H1 (cell line): ENCODE data around the gene FGR. TPM values are rescaled to one million over a fixed set of nuclear protein-coding genes. Genes with fewer than 3 reads are reported as not detected.

Source experiments
- CTCF ChIA-PET: fragments of 300-600 bp; sonication (Branson Sonifier 250); formaldehyde crosslinking; loops from one replicate; lab custom pipeline; 2021; ENCODE audit not compliant: partially characterized antibody; lab: Charles Lee
- POLR2A ChIA-PET: fragments of 300-600 bp; sonication (Branson Sonifier 250); formaldehyde crosslinking; loops from one replicate; lab custom pipeline; 2021; ENCODE audit warnings: inconsistent platforms; ENCODE audit not compliant: partially characterized antibody; lab: Charles Lee
- DNase-seq, 2 experiments: peaks; one replicate each; pipeline versions ENCODE4 v3.0.0 to v3.0.0-alpha.2; 2010 to 2022; ENCODE audit warnings: low spot score in 2 of 2, low read depth in 1 of 2, mixed read lengths in 1 of 2
- FAIRE-seq: peaks from 2 replicates; lab custom pipeline; 2011; peaks lifted over from hg19 to GRCh38; lab: Jason Lieb, UNC
- H2AFZ ChIP-seq: 2 replicates; pipeline ENCODE4 v1.8.1; 2012; ENCODE audit warnings: low read length, inconsistent platforms
- H2AK5ac ChIP-seq: 2 replicates; pipeline ENCODE4 v1.6.1; 2013; ENCODE audit warnings: low read depth, low read length
- H2BK120ac ChIP-seq: replicated peaks from 2 replicates; pipeline ENCODE3; 2013; ENCODE audit warnings: low read depth, low read length, inconsistent platforms
- H2BK12ac ChIP-seq: 2 replicates; pipeline ENCODE4 v1.6.1; 2013; ENCODE audit warnings: low read depth, low read length
- H2BK15ac ChIP-seq: 2 replicates; pipeline ENCODE4 v1.6.1; 2013; ENCODE audit warnings: low read length
- H2BK20ac ChIP-seq: 2 replicates; pipeline ENCODE4 v1.6.1; 2013; ENCODE audit warnings: low read length
- H2BK5ac ChIP-seq: 2 replicates; pipeline ENCODE4 v1.6.1; 2013; ENCODE audit warnings: low read depth, low read length
- H3K14ac ChIP-seq: 2 replicates; pipeline ENCODE4 v1.6.1; 2013; ENCODE audit warnings: inconsistent platforms; ENCODE audit not compliant: insufficient read length
- H3K18ac ChIP-seq: 2 replicates; pipeline ENCODE4 v1.6.1; 2013; ENCODE audit warnings: low read length; ENCODE audit errors: extremely low read depth
- H3K23ac ChIP-seq: 2 replicates; pipeline ENCODE4 v1.6.1; 2013; ENCODE audit warnings: inconsistent platforms; ENCODE audit not compliant: insufficient read length
- H3K23me2 ChIP-seq: 2 replicates; pipeline ENCODE4 v1.6.1; 2013; ENCODE audit warnings: low read depth, low read length
- H3K27ac ChIP-seq: 2 replicates; pipeline ENCODE4 v1.6.1; 2011; ENCODE audit warnings: low read depth, low read length, inconsistent platforms
- H3K27me3 ChIP-seq, 4 experiments: replicated peaks in 1 of 4; 1 replicate in 1 of 4; 2 replicates in 3 of 4; pipeline versions ENCODE4 v1.6.1 to v1.8.1; 2011 to 2013; ENCODE audit warnings: low read length in 3 of 4, mild to moderate bottlenecking in 3 of 4, inconsistent platforms in 2 of 4, mixed read lengths in 2 of 4, moderate library complexity in 1 of 4; ENCODE audit not compliant: control insufficient read depth in 3 of 4, insufficient read depth in 3 of 4; ENCODE audit errors: extremely low read depth in 1 of 4
- H3K36me3 ChIP-seq, 4 experiments: 2 replicates each; pipeline versions ENCODE4 v1.6.1 to v1.8.1; 2011 to 2013; ENCODE audit warnings: mild to moderate bottlenecking in 4 of 4, low read length in 3 of 4, moderate library complexity in 2 of 4, control low read depth in 1 of 4, inconsistent platforms in 1 of 4; ENCODE audit not compliant: insufficient read depth in 4 of 4, control insufficient read depth in 2 of 4
- H3K4ac ChIP-seq: replicated peaks from 2 replicates; pipeline ENCODE3; 2013; ENCODE audit warnings: low read length, low read depth, mixed read lengths, inconsistent platforms; ENCODE audit not compliant: insufficient read length
- H3K4me1 ChIP-seq, 4 experiments: replicated peaks in 1 of 4; 1 replicate in 1 of 4; 2 replicates in 3 of 4; pipeline versions ENCODE4 v1.6.1 to v1.8.1; 2011 to 2013; ENCODE audit warnings: low read length in 3 of 4, inconsistent platforms in 2 of 4, mixed read lengths in 1 of 4; ENCODE audit not compliant: insufficient read depth in 4 of 4, control insufficient read depth in 3 of 4
- H3K4me2 ChIP-seq, 2 experiments: 2 replicates each; pipeline versions ENCODE4 v1.6.1 to v1.8.1; 2011 to 2013; ENCODE audit warnings: low read depth in 2 of 2, low read length in 2 of 2, control low read depth in 1 of 2, inconsistent platforms in 1 of 2, mild to moderate bottlenecking in 1 of 2; ENCODE audit not compliant: insufficient read depth in 1 of 2
- H3K4me3 ChIP-seq, 4 experiments: fragments of 200-600, 300-600 bp in 1 of 4; sonication (generic), shearing (Covaris generic), sonication (Bioruptor Twin) in 1 of 4; 2 replicates each; pipeline versions ENCODE4 v1.5.1 to v1.8.1; 2011 to 2016; ENCODE audit warnings: low read length in 4 of 4, low read depth in 3 of 4, control low read depth in 2 of 4, inconsistent platforms in 2 of 4, mild to moderate bottlenecking in 2 of 4, mixed read lengths in 1 of 4, moderate library complexity in 1 of 4; ENCODE audit not compliant: insufficient read depth in 2 of 4; ENCODE audit errors: extremely low read depth in 1 of 4
- H3K56ac ChIP-seq: replicated peaks from 2 replicates; pipeline ENCODE3; 2013; ENCODE audit warnings: low read depth, mild to moderate bottlenecking, mixed read lengths, low read length, inconsistent platforms; ENCODE audit not compliant: insufficient read length
- H3K79me1 ChIP-seq: 2 replicates; pipeline ENCODE4 v1.6.1; 2013; ENCODE audit warnings: low read depth, low read length, control low read depth
- H3K79me2 ChIP-seq, 2 experiments: 2 replicates each; pipeline versions ENCODE4 v1.6.1 to v1.8.1; 2012 to 2013; ENCODE audit warnings: low read length in 2 of 2, mild to moderate bottlenecking in 2 of 2, inconsistent platforms in 1 of 2; ENCODE audit not compliant: insufficient read depth in 2 of 2, control insufficient read depth in 1 of 2
- H3K9ac ChIP-seq, 4 experiments: replicated peaks in 1 of 4; 1 replicate in 1 of 4; 2 replicates in 3 of 4; pipeline versions ENCODE4 v1.6.1 to v1.8.1; 2011 to 2013; ENCODE audit warnings: low read depth in 3 of 4, low read length in 3 of 4, control low read depth in 2 of 4, mild to moderate bottlenecking in 2 of 4, moderate library complexity in 2 of 4, inconsistent platforms in 1 of 4; ENCODE audit errors: extremely low read depth in 1 of 4
- H3K9me3 ChIP-seq, 2 experiments: 2 replicates each; pipeline versions ENCODE4 v1.6.1 to v1.8.1; 2012 to 2013; ENCODE audit warnings: mild to moderate bottlenecking in 2 of 2, moderate library complexity in 2 of 2, control low read depth in 1 of 2, inconsistent platforms in 1 of 2, low read depth in 1 of 2, low read length in 1 of 2, mixed read lengths in 1 of 2; ENCODE audit not compliant: insufficient read depth in 2 of 2
- H4K20me1 ChIP-seq, 2 experiments: replicated peaks in 1 of 2; 2 replicates each; pipeline versions ENCODE3 to v1.8.1; 2011 to 2013; ENCODE audit warnings: inconsistent platforms in 2 of 2, low read length in 2 of 2, mild to moderate bottlenecking in 1 of 2; ENCODE audit not compliant: insufficient read depth in 2 of 2, control insufficient read depth in 1 of 2
- H4K5ac ChIP-seq: 2 replicates; pipeline ENCODE4 v1.6.1; 2013; ENCODE audit warnings: low read length, low read depth, mixed read lengths, inconsistent platforms; ENCODE audit not compliant: insufficient read length
- H4K8ac ChIP-seq: 2 replicates; pipeline ENCODE4 v1.8.0; 2013; ENCODE audit warnings: mild to moderate bottlenecking, moderate library complexity, low read length, inconsistent platforms; ENCODE audit not compliant: insufficient read depth; ENCODE audit errors: extremely low read depth
- H4K91ac ChIP-seq: replicated peaks from 2 replicates; pipeline ENCODE3; 2013; ENCODE audit warnings: low read length, mixed read lengths, inconsistent platforms; ENCODE audit not compliant: insufficient read length
- BCL11A ChIP-seq, 2 experiments: IDR thresholded peaks; one replicate each; pipeline ENCODE4 v1.6.1; 2011; ENCODE audit warnings: low read depth in 2 of 2, low read length in 2 of 2, mild to moderate bottlenecking in 2 of 2
- CHD2 ChIP-seq: IDR thresholded peaks from 2 replicates; pipeline ENCODE4 v1.6.1; 2012; ENCODE audit warnings: low read length, improper control_type of control experiment
- HDAC2 ChIP-seq, 2 experiments: fragments of 300-600 bp in 1 of 2; sonication (generic) in 1 of 2; IDR thresholded peaks; 2 replicates each; pipeline ENCODE4 v1.6.1; 2011 to 2012; ENCODE audit warnings: low read depth in 2 of 2, low read length in 2 of 2, mild to moderate bottlenecking in 2 of 2, moderate library complexity in 2 of 2, borderline replicate concordance in 1 of 2, inconsistent platforms in 1 of 2
- KDM5A ChIP-seq: fragments of 200-600 bp; IDR thresholded peaks from 2 replicates; pipeline ENCODE4 v1.7.1; 2012; ENCODE audit warnings: mild to moderate bottlenecking, low read length, inconsistent platforms, mixed read lengths
- MAX ChIP-seq: IDR thresholded peaks from 2 replicates; pipeline ENCODE4 v1.6.1; 2012; ENCODE audit warnings: inconsistent platforms
- RFX5 ChIP-seq: IDR thresholded peaks from 2 replicates; pipeline ENCODE4 v1.6.1; 2011; ENCODE audit warnings: low read depth, low read length, improper control_type of control experiment, borderline replicate concordance
- SP1 ChIP-seq: IDR thresholded peaks from 2 replicates; pipeline ENCODE4 v1.6.1; 2011; ENCODE audit warnings: low read depth, low read length
- SP2 ChIP-seq: IDR thresholded peaks from 2 replicates; pipeline ENCODE4 v1.6.1; 2012; ENCODE audit warnings: mild to moderate bottlenecking, low read length, inconsistent platforms
- TBP ChIP-seq: IDR thresholded peaks from 2 replicates; pipeline ENCODE4 v1.6.1; 2011; ENCODE audit warnings: low read depth, low read length, improper control_type of control experiment
- WGBS, 2 experiments: shearing (Covaris generic) in 1 of 2; methylation state at CpG; one replicate each; pipeline versions ENCODE4 v1.1.6 to v1.1.7; 2013 to 2015; ENCODE audit warnings: low lambda C conversion rate in 2 of 2, mixed read lengths in 2 of 2, inconsistent platforms in 1 of 2, low coverage in 1 of 2, missing lambda C conversion rate in 1 of 2; ENCODE audit not compliant: insufficient replicate concordance in 2 of 2, insufficient coverage in 1 of 2, insufficient read length in 1 of 2; ENCODE audit errors: extremely low coverage in 1 of 2, missing lambda C conversion rate in 1 of 2; 5-methylcytosine and 5-hydroxymethylcytosine counted together
- polyA plus RNA-seq, 7 experiments: library from polyadenylated mRNA; depleted of rRNA in 3 of 7; stranded (reverse) in 5 of 7; unstranded in 2 of 7; fragments of >200 nt in 5 of 7; fragments of 200-250 nt in 2 of 7; gene quantifications; 1 replicate in 5 of 7; 2 replicates in 1 of 7; 4 replicates in 1 of 7; pipeline versions ENCODE4 v1.2.1 to v1.2.3, GENCODE V29; 2011 to 2013; ENCODE audit warnings: missing spikeins in 2 of 7, mixed read lengths in 2 of 7
- total RNA-seq: library from RNA; stranded (reverse); fragmentation: NEBNext Ultra II Directional; extraction: Animal tissue kit (Norgen Biotek cat#: 25700); gene quantifications from 2 replicates; pipeline ENCODE4 v1.2.1, GENCODE V29; 2021

The FGR gene
- total and polyA plus RNA-seq, 2 of the 8 experiments (the other 6 are each of a cell fraction or from before 2014, with no cell fraction given): 0.22 to 0.95 TPM

- peak overlapping the region; percentile 83 for H4K91ac ChIP-seq
- peak in 1 of 2 experiments; percentile 85 for DNase-seq
- H3K9ac ChIP-seq: no peak overlapping the region
- H3K9me3 ChIP-seq: no peaks in the 10 kb centered on the region
- H3K4me1 ChIP-seq: peaks cover 14 to 55% (median 38%) of the 10 kb centered on the region in 4 experiments
- H2BK12ac ChIP-seq: no peak overlapping the region
- H3K27me3 ChIP-seq: peaks cover 0 to 2% (median 0%) of the 10 kb centered on the region in 4 experiments; a peak in 1 of 7 replicates
- no peak overlapping the region for H2BK120ac ChIP-seq
- no peak overlapping the region for H2BK15ac ChIP-seq
- FAIRE-seq: no peak
- H2AFZ ChIP-seq: no peak overlapping the region
- ChIA-PET POLR2A (interaction anchor here (1.4 to 13.5 kb wide), 6 partner anchors 8 to 96 kb away, joined by 4 to 355 read pairs (median 10); partner anchors contain the start of gene AHDC1), CTCF (interaction anchor here (0.6 to 37.8 kb wide), 8 partner anchors 9 to 286 kb away, joined by 3 to 1807 read pairs (median 4); no protein-coding TSS in a partner anchor)
- no peak overlapping the region for H3K23ac ChIP-seq
- no peak overlapping the region; the same call in 1 of the 2 replicates for H2BK20ac ChIP-seq
- H3K56ac ChIP-seq: peak overlapping the region; percentile 79
- peak overlapping the region; percentile 89 for H2BK5ac ChIP-seq
- peaks cover 11 to 49% of the 10 kb centered on the region in 2 experiments for H4K20me1 ChIP-seq
- H3K36me3 ChIP-seq: peaks cover 0 to 7% (median 0%) of the 10 kb centered on the region in 4 experiments; a peak in 1 of 8 replicates
- peak overlapping the region; percentile 61 for H3K4ac ChIP-seq
- H3K4me3 ChIP-seq: peak overlapping the region in 1 of 4 experiments; percentile 49; a peak in 3 of 8 replicates
- peak overlapping the region; percentile 83 for H4K8ac ChIP-seq
- no peak overlapping the region for H3K14ac ChIP-seq
- H3K18ac ChIP-seq: peak overlapping the region; percentile 89
- peak overlapping the region; percentile 6; the same call in 1 of the 2 replicates for H3K27ac ChIP-seq
- peaks cover 14% of the 10 kb centered on the region; the same call in 1 of the 2 replicates for H3K23me2 ChIP-seq
- peaks cover 0 to 78% of the 10 kb centered on the region in 2 experiments; a peak in 3 of 4 replicates for H3K79me2 ChIP-seq
- WGBS, 2 experiments: 59% methylated on average over 15 of the region's 22 CpGs; no CpG with 5 or more reads in 1 of the 2 experiments
- TF ChIP-seq BCL11A (IDR thresholded peaks at IDR 0.05; ENCODE audit: low read depth in 2 of 2, low read length in 2 of 2): no peak
- no peak for TF ChIP-seq KDM5A
- TF ChIP-seq MAX: no peak
- TF ChIP-seq SP1: peak; percentile 50; the same call in 1 of the 2 replicates
- TF ChIP-seq SP2: peak; percentile 36; the same call in 1 of the 2 replicates
- TF ChIP-seq TBP: no peak
- TF ChIP-seq CHD2: 0 out of 2 replicates have a peak, but pooled peaks have one; percentile 51
- no peak for TF ChIP-seq HDAC2 (IDR thresholded peaks at IDR 0.05; ENCODE audit: borderline replicate concordance in 1 of 2, low read depth in 2 of 2, low read length in 2 of 2)
- TF ChIP-seq RFX5: no peak
- H4K5ac ChIP-seq: peak overlapping the region; percentile 63
- peaks cover 45% of the 10 kb centered on the region for H3K79me1 ChIP-seq
- H2AK5ac ChIP-seq: no peak overlapping the region
- peak overlapping the region; percentile 64 to 71 for H3K4me2 ChIP-seq
These were observed 42.6 kb downstream of the FGR start for GRCh38 chr1:27592232-27592930.
